ENCODE measurements around the gene SON.

Gene SON

DNA sequence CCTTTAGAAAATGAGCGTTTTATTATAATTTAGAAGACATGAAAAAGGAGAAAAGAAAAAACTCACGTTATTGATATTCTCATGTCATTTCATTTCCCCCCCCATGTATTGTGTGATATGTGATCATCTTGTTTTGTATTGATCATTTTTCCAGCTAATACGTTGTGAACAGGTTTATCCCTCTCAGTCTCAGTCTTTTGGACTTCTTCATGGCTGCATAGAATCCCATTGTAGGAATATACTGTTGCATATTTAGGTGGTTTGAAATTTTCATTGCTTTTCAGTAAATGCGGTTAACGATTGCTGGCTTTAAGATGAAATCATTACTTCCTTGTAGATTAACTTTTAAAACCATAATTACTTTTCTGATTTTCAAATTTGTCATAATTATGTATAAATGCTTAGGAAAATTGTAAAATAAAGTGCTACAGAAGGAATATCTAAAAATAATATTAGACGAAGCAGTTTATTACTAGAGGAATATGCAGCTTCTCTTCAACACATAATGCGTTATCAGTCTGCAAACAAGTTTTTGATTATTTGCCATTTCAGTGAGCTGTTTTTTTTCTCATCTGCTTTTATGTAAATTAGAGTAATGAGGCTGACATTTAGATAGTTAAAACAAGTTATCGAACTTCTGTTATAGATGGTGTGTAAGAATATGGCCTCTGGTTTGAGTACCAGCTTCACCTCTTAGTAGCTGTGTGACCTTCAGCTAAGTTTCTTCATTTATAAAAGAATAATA, 1.8 kb downstream of the SON start:
- no peak for DNase-seq (ENCODE audit: low read depth in 4 of 4, low spot score in 1 of 4)

DNA sequence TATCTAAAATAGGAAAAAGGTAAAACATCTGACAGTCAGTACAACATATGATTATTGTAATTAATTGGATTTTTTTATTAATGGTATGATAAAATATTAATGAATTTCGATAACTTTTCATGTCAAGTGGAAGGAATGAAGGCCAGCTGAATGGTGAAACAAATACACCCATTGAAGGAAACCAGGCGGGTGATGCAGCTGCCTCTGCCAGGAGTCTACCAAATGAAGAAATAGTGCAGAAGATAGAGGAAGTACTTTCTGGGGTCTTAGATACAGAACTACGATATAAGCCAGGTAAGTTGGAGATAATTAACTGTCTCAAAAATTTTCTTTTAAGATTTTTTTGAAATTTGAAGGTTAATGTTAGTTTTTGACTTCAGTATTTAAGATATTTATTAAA, 3.2 kb downstream of the SON start:
- no peak for DNase-seq (ENCODE audit: low read depth in 4 of 4, low spot score in 1 of 4)

DNA sequence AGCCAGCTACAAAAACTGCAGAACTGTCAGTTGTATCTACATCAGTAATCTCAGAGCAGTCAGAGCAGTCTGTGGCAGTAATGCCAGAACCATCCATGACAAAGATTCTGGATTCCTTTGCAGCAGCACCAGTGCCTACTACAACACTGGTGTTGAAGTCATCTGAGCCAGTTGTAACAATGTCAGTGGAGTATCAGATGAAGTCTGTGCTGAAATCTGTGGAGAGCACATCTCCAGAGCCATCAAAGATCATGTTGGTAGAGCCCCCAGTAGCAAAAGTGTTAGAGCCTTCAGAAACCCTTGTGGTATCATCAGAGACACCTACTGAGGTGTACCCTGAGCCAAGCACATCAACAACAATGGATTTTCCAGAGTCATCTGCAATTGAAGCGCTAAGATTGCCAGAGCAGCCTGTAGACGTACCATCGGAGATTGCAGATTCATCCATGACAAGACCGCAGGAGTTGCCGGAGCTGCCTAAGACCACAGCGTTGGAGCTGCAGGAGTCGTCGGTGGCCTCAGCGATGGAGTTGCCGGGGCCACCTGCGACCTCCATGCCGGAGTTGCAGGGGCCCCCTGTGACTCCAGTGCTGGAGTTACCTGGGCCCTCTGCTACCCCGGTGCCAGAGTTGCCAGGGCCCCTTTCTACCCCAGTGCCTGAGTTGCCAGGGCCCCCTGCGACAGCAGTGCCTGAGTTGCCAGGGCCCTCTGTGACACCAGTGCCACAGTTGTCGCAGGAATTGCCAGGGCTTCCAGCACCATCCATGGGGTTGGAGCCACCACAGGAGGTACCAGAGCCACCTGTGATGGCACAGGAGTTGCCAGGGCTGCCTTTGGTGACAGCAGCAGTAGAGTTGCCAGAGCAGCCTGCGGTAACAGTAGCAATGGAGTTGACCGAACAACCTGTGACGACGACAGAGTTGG, 7.3 kb downstream of the SON start:
- no peak for DNase-seq (ENCODE audit: low read depth in 4 of 4, low spot score in 1 of 4)

DNA sequence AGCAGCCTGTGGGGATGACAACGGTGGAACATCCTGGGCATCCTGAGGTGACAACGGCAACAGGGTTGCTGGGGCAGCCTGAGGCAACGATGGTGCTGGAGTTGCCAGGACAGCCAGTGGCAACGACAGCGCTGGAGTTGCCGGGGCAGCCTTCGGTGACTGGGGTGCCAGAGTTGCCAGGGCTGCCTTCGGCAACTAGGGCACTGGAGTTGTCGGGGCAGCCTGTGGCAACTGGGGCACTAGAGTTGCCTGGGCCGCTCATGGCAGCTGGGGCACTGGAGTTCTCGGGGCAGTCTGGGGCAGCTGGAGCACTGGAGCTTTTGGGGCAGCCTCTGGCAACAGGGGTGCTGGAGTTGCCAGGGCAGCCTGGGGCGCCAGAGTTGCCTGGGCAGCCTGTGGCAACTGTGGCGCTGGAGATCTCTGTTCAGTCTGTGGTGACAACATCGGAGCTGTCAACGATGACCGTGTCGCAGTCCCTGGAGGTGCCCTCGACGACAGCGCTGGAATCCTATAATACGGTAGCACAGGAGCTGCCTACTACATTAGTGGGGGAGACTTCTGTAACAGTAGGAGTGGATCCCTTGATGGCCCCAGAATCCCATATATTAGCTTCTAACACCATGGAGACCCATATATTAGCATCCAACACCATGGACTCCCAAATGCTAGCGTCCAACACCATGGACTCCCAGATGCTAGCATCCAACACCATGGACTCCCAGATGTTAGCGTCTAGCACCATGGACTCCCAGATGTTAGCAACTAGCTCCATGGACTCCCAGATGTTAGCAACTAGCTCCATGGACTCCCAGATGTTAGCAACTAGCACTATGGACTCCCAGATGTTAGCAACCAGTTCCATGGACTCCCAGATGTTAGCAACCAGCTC, 8.2 kb downstream of the SON start:
- DNase-seq (ENCODE audit: low read depth in 4 of 4, low spot score in 1 of 4) = no peak

DNA sequence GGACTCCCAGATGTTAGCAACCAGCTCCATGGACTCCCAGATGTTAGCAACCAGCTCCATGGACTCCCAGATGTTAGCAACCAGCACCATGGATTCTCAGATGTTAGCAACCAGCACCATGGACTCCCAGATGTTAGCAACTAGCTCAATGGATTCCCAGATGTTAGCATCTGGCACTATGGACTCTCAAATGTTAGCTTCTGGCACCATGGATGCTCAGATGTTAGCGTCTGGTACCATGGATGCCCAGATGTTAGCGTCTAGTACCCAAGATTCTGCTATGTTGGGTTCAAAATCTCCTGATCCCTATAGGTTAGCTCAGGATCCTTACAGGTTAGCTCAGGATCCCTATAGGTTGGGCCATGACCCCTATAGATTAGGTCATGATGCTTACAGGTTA, 8.8 kb downstream of the SON start:
- DNase-seq (ENCODE audit: low read depth in 4 of 4, low spot score in 1 of 4) = no peak

DNA sequence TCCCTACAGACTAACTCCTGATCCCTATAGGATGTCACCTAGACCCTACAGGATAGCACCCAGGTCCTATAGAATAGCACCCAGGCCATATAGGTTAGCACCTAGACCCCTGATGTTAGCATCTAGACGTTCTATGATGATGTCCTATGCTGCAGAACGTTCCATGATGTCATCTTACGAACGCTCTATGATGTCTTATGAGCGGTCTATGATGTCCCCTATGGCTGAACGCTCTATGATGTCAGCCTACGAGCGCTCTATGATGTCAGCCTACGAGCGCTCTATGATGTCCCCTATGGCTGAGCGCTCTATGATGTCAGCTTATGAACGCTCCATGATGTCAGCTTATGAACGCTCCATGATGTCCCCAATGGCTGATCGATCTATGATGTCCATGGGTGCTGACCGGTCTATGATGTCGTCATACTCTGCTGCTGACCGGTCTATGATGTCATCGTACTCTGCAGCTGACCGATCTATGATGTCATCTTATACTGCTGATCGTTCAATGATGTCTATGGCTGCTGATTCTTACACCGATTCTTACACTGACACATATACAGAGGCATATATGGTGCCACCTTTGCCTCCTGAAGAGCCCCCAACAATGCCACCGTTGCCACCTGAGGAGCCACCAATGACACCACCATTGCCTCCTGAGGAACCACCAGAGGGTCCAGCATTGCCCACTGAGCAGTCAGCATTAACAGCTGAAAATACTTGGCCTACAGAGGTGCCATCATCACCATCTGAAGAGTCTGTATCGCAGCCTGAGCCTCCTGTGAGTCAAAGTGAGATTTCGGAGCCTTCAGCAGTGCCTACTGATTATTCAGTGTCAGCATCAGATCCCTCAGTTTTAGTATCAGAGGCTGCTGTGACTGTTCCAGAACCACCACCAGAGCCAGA, 9.5 kb downstream of the SON start:
- no peak for DNase-seq (ENCODE audit: low read depth in 4 of 4, low spot score in 1 of 4)

DNA sequence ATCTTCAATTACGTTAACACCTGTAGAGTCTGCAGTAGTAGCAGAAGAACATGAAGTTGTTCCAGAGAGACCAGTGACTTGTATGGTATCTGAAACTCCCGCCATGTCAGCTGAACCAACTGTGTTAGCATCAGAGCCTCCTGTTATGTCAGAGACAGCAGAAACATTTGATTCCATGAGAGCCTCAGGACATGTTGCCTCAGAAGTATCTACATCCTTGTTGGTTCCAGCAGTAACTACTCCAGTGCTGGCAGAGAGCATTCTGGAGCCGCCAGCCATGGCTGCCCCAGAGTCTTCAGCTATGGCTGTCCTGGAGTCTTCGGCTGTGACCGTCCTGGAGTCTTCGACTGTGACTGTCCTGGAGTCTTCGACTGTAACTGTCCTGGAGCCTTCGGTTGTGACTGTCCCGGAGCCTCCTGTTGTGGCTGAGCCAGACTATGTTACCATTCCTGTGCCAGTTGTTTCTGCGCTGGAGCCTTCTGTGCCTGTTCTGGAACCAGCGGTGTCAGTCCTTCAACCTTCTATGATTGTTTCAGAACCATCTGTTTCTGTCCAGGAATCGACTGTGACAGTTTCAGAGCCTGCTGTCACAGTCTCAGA, 10.3 kb downstream of the SON start:
- DNase-seq (ENCODE audit: low read depth in 4 of 4, low spot score in 1 of 4) = no peak

DNA sequence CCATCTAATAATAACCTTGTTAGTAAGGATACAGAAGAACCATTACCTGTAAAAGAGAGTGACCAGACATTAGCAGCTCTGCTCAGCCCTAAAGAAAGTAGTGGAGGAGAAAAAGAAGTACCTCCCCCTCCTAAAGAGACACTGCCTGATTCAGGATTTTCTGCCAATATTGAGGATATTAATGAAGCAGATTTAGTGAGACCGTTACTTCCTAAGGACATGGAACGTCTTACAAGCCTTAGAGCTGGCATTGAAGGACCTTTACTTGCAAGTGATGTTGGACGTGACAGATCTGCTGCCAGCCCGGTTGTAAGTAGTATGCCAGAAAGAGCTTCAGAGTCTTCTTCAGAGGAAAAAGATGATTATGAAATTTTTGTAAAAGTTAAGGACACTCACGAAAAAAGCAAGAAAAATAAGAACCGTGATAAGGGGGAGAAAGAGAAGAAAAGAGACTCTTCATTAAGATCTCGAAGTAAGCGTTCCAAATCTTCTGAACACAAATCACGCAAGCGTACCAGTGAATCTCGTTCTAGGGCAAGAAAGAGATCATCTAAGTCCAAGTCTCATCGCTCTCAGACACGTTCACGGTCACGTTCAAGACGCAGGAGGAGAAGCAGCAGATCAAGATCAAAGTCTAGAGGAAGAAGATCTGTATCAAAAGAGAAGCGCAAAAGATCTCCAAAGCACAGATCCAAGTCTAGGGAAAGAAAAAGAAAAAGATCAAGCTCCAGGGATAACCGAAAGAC, 11.6 kb downstream of the SON start:
- DNase-seq (ENCODE audit: low read depth in 4 of 4, low spot score in 1 of 4) = no peak

DNA sequence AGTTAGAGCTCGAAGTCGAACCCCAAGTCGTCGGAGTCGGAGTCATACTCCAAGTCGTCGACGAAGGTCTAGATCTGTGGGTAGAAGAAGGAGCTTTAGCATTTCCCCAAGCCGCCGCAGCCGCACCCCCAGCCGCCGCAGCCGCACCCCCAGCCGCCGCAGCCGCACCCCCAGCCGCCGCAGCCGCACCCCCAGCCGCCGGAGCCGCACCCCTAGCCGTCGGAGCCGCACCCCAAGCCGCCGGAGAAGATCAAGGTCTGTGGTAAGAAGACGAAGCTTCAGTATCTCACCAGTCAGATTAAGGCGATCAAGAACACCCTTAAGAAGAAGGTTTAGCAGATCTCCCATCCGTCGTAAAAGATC, 12.1 kb downstream of the SON start:
- DNase-seq (ENCODE audit: low read depth in 4 of 4, low spot score in 1 of 4) = no peak

DNA sequence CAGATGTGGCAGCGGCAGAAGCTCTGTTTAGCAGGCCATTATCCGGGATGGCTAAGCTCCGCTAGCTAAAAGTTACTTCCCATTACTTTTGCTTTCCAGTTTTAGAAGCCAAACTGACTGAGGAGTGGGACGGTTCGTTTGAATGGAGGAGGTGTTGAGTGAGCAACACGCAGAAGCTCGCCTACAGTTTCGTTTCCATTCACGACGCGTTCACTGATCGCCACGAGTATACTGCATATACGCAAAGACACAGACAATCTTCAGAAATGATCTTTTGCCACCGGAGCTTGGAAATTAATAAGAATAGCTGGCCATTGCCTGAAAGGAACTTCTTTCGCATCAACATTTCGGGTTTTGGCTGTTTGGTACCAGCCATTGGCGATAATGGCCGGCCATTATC, 14.6 kb downstream of the SON start:
- DNase-seq (ENCODE audit: low read depth in 4 of 4, low spot score in 1 of 4) = no peak

DNA sequence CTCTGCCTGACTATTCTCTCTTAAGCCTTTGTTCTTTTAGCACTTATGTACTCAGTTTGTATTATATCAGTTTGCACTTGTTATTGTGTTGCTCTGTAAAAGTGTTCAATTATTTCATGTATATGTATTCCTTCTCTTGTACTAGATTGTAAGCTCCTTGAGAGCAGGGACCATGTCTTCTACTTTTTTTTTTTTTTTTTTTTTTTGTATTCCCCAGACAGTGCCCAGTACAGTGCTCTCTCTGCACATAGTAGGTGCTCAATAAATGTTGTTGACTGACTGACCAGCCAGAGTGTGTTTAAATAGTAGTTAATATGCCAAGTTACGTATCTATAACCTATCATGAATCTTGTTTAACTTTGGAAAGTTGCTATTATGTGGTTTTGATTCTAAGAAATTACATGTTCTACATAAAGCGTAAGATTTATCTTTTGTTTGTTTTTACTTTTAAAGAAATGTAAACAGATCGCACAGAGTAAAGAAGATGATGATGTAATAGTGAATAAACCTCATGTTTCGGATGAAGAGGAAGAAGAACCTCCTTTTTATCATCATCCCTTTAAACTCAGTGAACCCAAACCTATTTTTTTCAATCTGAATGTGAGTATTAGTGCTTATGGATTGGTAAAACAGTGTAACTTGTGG, 16.1 kb downstream of the SON start:
- DNase-seq (ENCODE audit: low read depth in 4 of 4, low spot score in 1 of 4) = no peak

DNA sequence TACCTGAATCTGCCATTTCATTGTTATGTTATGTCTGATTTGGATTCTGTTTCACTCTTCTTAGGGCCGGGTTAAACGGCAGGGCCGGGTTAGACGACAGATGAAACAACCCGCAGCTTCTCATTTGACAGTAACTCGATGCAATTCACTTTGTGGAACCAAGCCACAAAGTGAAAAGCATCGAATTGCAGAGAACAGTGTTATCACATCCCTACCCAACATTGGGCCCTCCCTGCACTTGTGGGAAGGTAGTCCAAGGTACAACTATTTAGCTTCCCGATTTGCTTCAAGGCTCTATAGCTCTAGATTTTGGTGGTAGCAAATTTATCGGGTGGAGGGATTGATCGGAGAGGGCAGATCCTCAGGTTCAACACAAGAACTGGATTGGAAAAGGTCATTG, 17.0 kb downstream of the SON start:
- DNase-seq (ENCODE audit: low read depth in 4 of 4, low spot score in 1 of 4) = no peak

DNA sequence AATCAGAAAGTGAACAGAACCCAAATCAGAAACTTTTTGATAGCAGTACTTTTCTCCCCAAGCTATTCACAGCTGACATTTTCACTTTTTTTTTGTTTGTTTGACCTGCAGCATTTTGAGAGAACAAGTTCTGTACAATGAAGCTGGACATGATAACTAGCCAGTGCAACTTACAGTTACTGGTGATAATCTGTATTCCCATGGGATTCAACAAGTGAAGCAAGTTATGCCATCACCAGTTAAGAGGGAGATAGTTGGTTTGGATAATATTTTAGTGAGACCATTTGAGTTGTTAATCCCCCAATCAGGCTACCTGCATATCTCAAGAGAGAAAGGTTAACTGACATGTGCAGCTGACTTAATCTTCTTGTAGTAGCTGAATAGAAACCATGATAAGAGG, 18.1 kb downstream of the SON start:
- no peak for DNase-seq (ENCODE audit: low read depth in 4 of 4, low spot score in 1 of 4)

DNA sequence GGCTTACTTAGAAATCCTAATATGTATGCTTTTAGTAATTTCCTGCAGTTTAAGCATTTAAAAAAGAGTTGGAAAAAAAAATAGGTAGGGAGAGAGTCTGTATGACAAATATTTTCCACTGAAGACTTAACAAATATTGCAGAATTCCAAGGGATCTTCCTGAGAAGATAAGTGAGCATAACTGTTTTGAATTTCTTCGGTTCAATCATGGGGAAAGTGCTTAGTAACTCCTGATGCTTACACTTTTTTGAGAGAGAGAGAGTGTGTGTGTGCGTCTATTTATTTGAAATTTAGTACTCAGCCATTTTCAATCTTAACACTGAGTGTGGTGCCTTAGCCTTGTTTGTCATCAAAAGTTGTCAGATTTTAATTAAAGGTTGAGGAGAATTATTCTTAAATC, 18.5 kb downstream of the SON start:
- DNase-seq (ENCODE audit: low read depth in 4 of 4, low spot score in 1 of 4) = no peak

DNA sequence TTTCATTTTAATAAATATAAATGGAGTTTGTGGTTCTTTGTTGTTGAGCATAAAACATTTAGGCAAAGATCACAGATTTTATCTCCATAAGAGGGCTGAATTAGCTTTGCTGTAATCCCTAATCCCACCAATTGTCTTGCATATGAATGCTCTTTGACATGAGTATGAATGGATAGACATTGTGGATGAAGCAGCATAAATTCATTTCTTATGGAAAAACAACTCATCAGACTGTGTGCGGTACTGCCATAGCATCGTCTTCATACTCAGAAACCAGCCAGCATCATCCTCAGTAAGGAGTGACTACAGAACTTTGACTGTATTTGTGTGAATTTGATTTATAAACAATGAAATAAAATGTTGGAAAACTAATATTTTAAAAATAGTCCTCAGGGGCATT, 19.6 kb downstream of the SON start:
- no peak for DNase-seq (ENCODE audit: low read depth in 4 of 4, low spot score in 1 of 4)

DNA sequence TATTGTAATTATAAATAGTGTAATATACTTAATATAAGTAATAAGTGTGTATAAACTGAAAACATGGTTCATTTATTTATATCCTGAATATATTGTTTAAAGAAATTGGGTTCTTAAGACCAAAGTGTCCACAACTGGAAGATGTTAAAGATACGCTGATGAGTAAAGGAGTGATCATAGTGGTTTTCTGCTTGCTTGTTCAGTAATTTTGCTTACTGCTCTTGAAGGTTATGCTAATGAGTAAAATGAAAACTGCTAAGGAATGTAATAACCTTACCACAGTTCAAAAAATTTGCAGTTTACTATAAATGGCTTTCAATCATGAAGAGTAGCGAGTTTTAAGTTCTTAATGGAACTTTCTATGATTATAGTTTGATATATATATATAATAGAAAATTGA, 23.7 kb downstream of the SON start:
- no peak for DNase-seq (ENCODE audit: low read depth in 4 of 4, low spot score in 1 of 4)

DNA sequence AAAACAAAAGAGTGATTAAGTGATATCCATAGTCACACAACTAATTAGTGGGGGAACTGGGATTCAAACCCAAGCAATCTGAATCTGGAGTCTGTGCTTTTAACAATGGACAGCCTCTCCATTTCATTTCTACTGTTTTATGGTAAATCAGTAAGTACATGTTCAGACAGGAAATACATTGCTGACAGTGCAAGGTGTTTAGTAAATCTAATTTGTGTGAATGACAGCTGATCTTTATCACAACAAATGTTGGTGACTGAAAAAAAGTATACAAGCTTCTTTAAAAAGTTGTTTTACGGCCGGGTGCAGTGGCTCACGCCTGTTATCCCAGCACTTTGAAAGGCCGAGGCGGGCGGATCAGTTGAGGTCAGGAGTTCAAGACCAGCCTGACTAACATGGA, 25.1 kb downstream of the SON start:
- DNase-seq (ENCODE audit: low read depth in 4 of 4, low spot score in 1 of 4) = no peak

DNA sequence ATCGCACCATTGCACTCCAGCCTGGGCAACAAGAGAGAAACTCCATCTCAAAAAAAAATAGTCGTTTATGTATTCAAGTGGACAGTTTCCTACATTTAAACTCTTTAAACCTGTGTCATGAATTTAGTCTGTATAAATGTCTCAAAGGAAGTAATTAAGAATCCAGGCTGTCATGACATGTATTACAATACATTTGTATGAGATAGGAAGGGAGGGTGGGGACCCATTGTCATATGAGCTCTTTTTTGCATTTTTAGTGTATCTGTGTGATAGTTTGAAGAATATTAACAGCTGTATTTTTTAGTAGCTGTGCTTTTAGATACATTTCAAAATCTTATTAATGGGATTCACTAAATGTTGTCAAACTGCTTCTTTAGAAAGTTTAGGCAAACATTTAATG, 25.6 kb downstream of the SON start:
- no peak for DNase-seq (ENCODE audit: low read depth in 4 of 4, low spot score in 1 of 4)

DNA sequence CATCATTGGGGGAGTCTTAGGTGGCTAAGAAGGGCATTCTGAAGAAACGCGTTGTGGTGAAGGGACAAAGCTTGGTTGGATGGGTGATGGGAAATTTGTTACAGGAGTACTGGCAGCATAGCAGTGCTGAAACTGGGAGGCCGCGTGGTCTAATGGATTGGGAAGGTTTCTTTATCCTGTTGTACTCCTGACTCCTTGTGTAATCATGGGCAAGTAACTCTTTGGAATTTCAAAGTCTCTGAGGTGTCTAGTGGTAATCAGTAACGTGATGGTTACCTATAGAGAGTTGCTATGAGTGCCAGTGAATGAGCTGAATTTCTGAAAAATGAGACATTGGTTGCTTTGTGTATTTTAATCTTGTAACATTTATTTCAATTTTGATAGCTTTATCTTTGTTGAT, 27.2 kb downstream of the SON start:
- DNase-seq (ENCODE audit: low read depth in 4 of 4, low spot score in 1 of 4) = no peak

Data from stimulated activated CD4-positive, alpha-beta T cell treated with anti-CD3 and anti-CD28 coated beads, Interleukin-1b, Interleukin-23, amount 100 ng/mL, for 24 hours (primary cell).